Endodermal cell (in vitro differentiated cells): Measurements from ENCODE around the gene ELAC2. TPM values are rescaled to one million over a fixed set of nuclear protein-coding genes. Genes with fewer than 3 reads are reported as not detected.

Source experiments
- DNase-seq: peaks from one replicate; pipeline ENCODE4 v3.0.0-alpha.2; 2017
- H3K27ac ChIP-seq: 2 replicates; pipeline ENCODE4 v1.5.1; 2013; ENCODE audit warnings: mild to moderate bottlenecking, low read depth, low read length, moderate library complexity
- H3K27me3 ChIP-seq: 2 replicates; pipeline ENCODE4 v1.6.1; 2013; ENCODE audit warnings: mild to moderate bottlenecking, low read length, moderate library complexity; ENCODE audit not compliant: insufficient read depth, control insufficient read depth, poor library complexity, severe bottlenecking
- H3K36me3 ChIP-seq: 2 replicates; pipeline ENCODE4 v1.7.0; 2013; ENCODE audit warnings: mild to moderate bottlenecking, low read length, moderate library complexity; ENCODE audit not compliant: control insufficient read depth, insufficient read depth
- H3K4me1 ChIP-seq: one replicate; pipeline ENCODE4 v1.7.0; 2013; ENCODE audit warnings: low read length; ENCODE audit not compliant: control insufficient read depth, insufficient read depth
- H3K4me3 ChIP-seq: 2 replicates; pipeline ENCODE4 v1.5.1; 2013; ENCODE audit warnings: mild to moderate bottlenecking, low read length, moderate library complexity
- H3K9ac ChIP-seq: 2 replicates; pipeline ENCODE4 v1.6.1; 2013; ENCODE audit warnings: mild to moderate bottlenecking, low read length, moderate library complexity; ENCODE audit not compliant: poor library complexity, severe bottlenecking; ENCODE audit errors: extremely low read depth
- H3K9me3 ChIP-seq: 2 replicates; pipeline ENCODE4 v1.6.1; 2013; ENCODE audit warnings: mild to moderate bottlenecking, low read length, moderate library complexity; ENCODE audit not compliant: control insufficient read depth
- H3K27ac Mint-ChIP-seq: 2 replicates; pipeline ENCODE4 v1.8.0; 2020; ENCODE audit warnings: mixed read lengths
- H3K27me3 Mint-ChIP-seq: 2 replicates; pipeline ENCODE4 v1.8.0; 2021; ENCODE audit warnings: mild to moderate bottlenecking, mixed read lengths; ENCODE audit not compliant: insufficient read depth
- H3K36me3 Mint-ChIP-seq: 2 replicates; pipeline ENCODE4 v1.8.0; 2020; ENCODE audit warnings: low read depth, mixed read lengths
- H3K4me1 Mint-ChIP-seq: 2 replicates; pipeline ENCODE4 v1.8.0; 2020; ENCODE audit warnings: mixed read lengths
- H3K4me3 Mint-ChIP-seq: 2 replicates; pipeline ENCODE4 v1.8.0; 2020; ENCODE audit warnings: mild to moderate bottlenecking, moderate library complexity, mixed read lengths
- H3K9me3 Mint-ChIP-seq: 2 replicates; pipeline ENCODE4 v1.8.0; 2020; ENCODE audit warnings: mild to moderate bottlenecking, mixed read lengths
- CTCF ChIP-seq: fragments of 200-600 bp; sonication (generic); conservative IDR thresholded peaks from 2 replicates; pipeline ENCODE4 v1.5.0; 2021; ENCODE audit warnings: antibody characterized with exemption, mild to moderate bottlenecking
- WGBS, 2 experiments: methylation state at CpG; one replicate each; pipeline versions ENCODE4 v1.1.5 to v1.1.7; 2013; ENCODE audit warnings: missing lambda C conversion rate in 2 of 2, mixed read lengths in 1 of 2; ENCODE audit not compliant: insufficient coverage in 1 of 2, insufficient read length in 1 of 2; 5-methylcytosine and 5-hydroxymethylcytosine counted together
- total RNA-seq, 2 donors: library from RNA; stranded (reverse); fragmentation: NEBNext Ultra II Directional in 1 of 2; extraction: Animal tissue kit (Norgen Biotek cat#: 25700) in 1 of 2; gene quantifications; 2 replicates in 1 of 2; 3 replicates in 1 of 2; pipeline ENCODE4 v1.2.1, GENCODE V29; 2021

The ELAC2 gene
- total RNA-seq, 2 donors from 2014 or later = 66.8 to 77.1 TPM

DNA sequence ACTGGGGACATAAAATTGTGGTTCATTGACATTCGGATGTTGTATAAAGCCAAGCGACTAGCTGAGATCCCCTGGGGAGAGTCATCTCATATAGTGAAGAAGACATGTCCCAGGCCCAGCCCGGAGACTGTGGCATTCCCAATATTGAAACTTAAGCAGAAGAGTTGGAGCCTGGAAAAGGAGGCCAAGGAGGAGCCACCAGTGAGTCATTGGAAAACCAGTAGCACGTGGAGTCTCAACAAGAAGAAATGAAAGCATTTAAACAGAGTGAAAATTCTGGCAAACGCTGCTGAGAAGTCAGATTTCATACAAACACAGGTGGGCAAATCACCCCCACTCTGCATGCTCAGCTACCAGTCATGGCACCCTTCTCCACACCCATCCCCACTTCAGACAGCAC is 9.4 kb upstream of the ELAC2 start:
- H3K27me3 Mint-ChIP-seq = peaks cover 9% of the 10 kb centered on the region
- H3K9me3 Mint-ChIP-seq = no peaks in the 10 kb centered on the region
- TF ChIP-seq CTCF = no peak
- H3K4me1 Mint-ChIP-seq = peaks cover 9% of the 10 kb centered on the region
- DNase-seq = no peak
- no peak overlapping the region for H3K27ac ChIP-seq
- H3K4me3 Mint-ChIP-seq = no peak overlapping the region
- H3K27me3 ChIP-seq = peaks cover 8% of the 10 kb centered on the region
- H3K4me3 ChIP-seq = no peak overlapping the region
- no peaks in the 10 kb centered on the region for H3K4me1 ChIP-seq
- WGBS, 2 experiments = 89 to 100% methylated on average over 5 of the region's 5 CpGs
- H3K9ac ChIP-seq = no peak overlapping the region
- no peaks in the 10 kb centered on the region for H3K9me3 ChIP-seq
- no peaks in the 10 kb centered on the region for H3K36me3 ChIP-seq
- H3K36me3 Mint-ChIP-seq = no peaks in the 10 kb centered on the region
- H3K27ac Mint-ChIP-seq = no peak overlapping the region

GRCh38 chr17:13025687-13026086 is 7.9 kb upstream of the ELAC2 start:
- Mint-ChIP-seq H3K27me3 (peaks cover 9% of the 10 kb centered on the region), H3K27ac (no peak overlapping the region), H3K4me1 (peaks cover 9% of the 10 kb centered on the region), H3K36me3 (no peaks in the 10 kb centered on the region), H3K9me3 (no peaks in the 10 kb centered on the region), H3K4me3 (no peak overlapping the region)
- H3K27me3 ChIP-seq = peaks cover 8% of the 10 kb centered on the region
- no peak overlapping the region for H3K4me3 ChIP-seq
- H3K36me3 ChIP-seq = no peaks in the 10 kb centered on the region
- no peaks in the 10 kb centered on the region for H3K9me3 ChIP-seq
- H3K9ac ChIP-seq = no peak overlapping the region
- TF ChIP-seq CTCF = no peak
- no peaks in the 10 kb centered on the region for H3K4me1 ChIP-seq
- DNase-seq = no peak
- H3K27ac ChIP-seq = no peak overlapping the region

- WGBS, 2 experiments = 80 to 83% methylated on average over 1 to 5 of the region's 5 CpGs
- Mint-ChIP-seq H3K36me3 (no peaks in the 10 kb centered on the region), H3K4me1 (peaks cover 9% of the 10 kb centered on the region), H3K4me3 (no peak overlapping the region), H3K27me3 (peaks cover 9% of the 10 kb centered on the region), H3K27ac (no peak overlapping the region), H3K9me3 (no peaks in the 10 kb centered on the region)
- H3K9ac ChIP-seq = no peak overlapping the region
- H3K27me3 ChIP-seq = peaks cover 8% of the 10 kb centered on the region
- no peak overlapping the region for H3K27ac ChIP-seq
- no peaks in the 10 kb centered on the region for H3K9me3 ChIP-seq
- no peak for TF ChIP-seq CTCF
- DNase-seq = no peak
- H3K4me1 ChIP-seq = no peaks in the 10 kb centered on the region
- H3K4me3 ChIP-seq = no peak overlapping the region
- H3K36me3 ChIP-seq = no peaks in the 10 kb centered on the region
Observed at GRCh38 chr17:13025258-13025627, 7.4 kb upstream of the ELAC2 start.
